Esophagus muscularis mucosa (tissue), 4 donors: ENCODE measurements around the gene FUT4. TPM values are rescaled to one million over a fixed set of nuclear protein-coding genes. Genes with fewer than 3 reads are reported as not detected.
"Not testable (repeated sequence)": the region's sequence is repeated elsewhere in the genome, so short reads cannot be mapped to it uniquely, and the experiment has no call there.

Experiments
- DNase-seq: peaks from one replicate; pipeline ENCODE4 v3.0.0-alpha.2; 2017; ENCODE audit errors: extremely low spot score
- H3K27ac ChIP-seq, 4 donors: fragments of 200-600 bp; sonication (generic); replicated peaks in 1 of 4; 1 replicate in 3 of 4; 2 replicates in 1 of 4; pipeline ENCODE4 v1.5.1; 2016 to 2019; ENCODE audit warnings: mild to moderate bottlenecking in 1 of 4
- H3K27me3 ChIP-seq, 4 donors: fragments of 200-600 bp; sonication (generic); one replicate each; pipeline versions ENCODE4 v1.5.1 to v1.6.0; 2016 to 2019
- H3K36me3 ChIP-seq, 4 donors: fragments of 200-600 bp; sonication (generic); one replicate each; pipeline ENCODE4 v1.5.1; 2016 to 2019
- H3K4me1 ChIP-seq, 4 donors: fragments of 200-600 bp; sonication (generic); one replicate each; pipeline ENCODE4 v1.5.1; 2016 to 2019
- H3K4me3 ChIP-seq, 4 donors: fragments of 200-600 bp; sonication (generic); 1 replicate in 2 of 4; 2 replicates in 2 of 4; pipeline ENCODE4 v1.5.1; 2016 to 2019; ENCODE audit warnings: mild to moderate bottlenecking in 4 of 4, moderate library complexity in 1 of 4
- H3K9me3 ChIP-seq, 4 donors: fragments of 200-600 bp; sonication (generic); 1 replicate in 3 of 4; 2 replicates in 1 of 4; pipeline ENCODE4 v1.5.1; 2016 to 2019
- EP300 ChIP-seq: sonication (generic); formaldehyde crosslinking; IDR thresholded peaks from one replicate; pipeline ENCODE4 v1.6.1; 2017; ENCODE audit warnings: antibody characterized with exemption
- POLR2A ChIP-seq: fragments of 450-650 bp; IDR thresholded peaks from one replicate; pipeline ENCODE4 v1.6.1; 2017; ENCODE audit warnings: antibody characterized with exemption, moderate library complexity, mild to moderate bottlenecking, low read depth
- POLR2AphosphoS5 ChIP-seq, 2 donors: sonication (generic); formaldehyde crosslinking; IDR thresholded peaks; one replicate each; pipeline ENCODE4 v1.6.1; 2017; ENCODE audit warnings: antibody characterized with exemption in 2 of 2
- WGBS: methylation state at CpG from one replicate; pipeline ENCODE4 v1.1.5; 2018; 5-methylcytosine and 5-hydroxymethylcytosine counted together
- intact Hi-C: fragments of 100-400 bp; cut with DNase I; formaldehyde crosslinking; loops from one replicate; pipeline ENCODE4 v1.15.1; 2023
- total RNA-seq, 4 donors: library from RNA; depleted of rRNA; stranded (reverse); fragments of >200 nt; gene quantifications; one replicate each; pipeline versions ENCODE4 v1.1.0 to v1.2.1, GENCODE V29; 2016
- TF ChIP-seq, protein P1 (sequence below), 3 experiments: fragments of 200-600 bp in 2 of 3; fragments of 450-650 bp in 1 of 3; sonication (generic) in 2 of 3; IDR thresholded peaks; one replicate each; pipeline ENCODE4 v1.5.1; 2017 to 2019; ENCODE audit warnings: antibody characterized with exemption in 3 of 3, mild to moderate bottlenecking in 2 of 3, moderate library complexity in 1 of 3

FUT4 gene
- total RNA-seq, 4 donors from 2014 or later, result 5.5 to 8.8 (median 7.2) TPM

DNA sequence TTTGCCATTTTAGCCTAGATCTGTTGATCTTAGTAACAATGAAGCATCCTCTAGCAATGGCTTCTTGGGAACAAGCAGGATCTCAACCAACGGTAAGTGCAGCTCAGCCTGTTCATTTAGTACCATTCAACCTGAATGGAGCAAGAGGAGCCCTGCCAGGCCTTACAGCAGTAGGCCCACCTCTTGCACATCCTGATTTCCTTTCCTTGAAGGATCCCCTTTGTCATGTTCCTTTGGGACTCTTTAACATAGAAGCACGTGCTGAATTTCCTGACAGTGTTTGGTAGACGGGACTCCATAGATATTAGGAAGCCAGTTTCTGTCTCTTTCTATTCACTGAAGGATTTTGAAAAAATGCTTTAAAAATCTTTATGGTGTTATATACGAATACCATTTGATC lies 25.0 kb downstream of the FUT4 start:
- Histone ChIP-seq H3K4me3 (no peak overlapping the region), H3K9me3 (no peaks in the 10 kb centered on the region), H3K36me3 (no peaks in the 10 kb centered on the region), H3K4me1 (peaks cover 0 to 2% (median 0%) of the 10 kb centered on the region in 4 donors), H3K27ac (no peak overlapping the region), H3K27me3 (no peaks in the 10 kb centered on the region)
- WGBS, result 87% methylated on average over 4 of the region's 4 CpGs
- intact Hi-C loops, result no loop called here
- TF ChIP-seq EP300, result no peak
- no peak for TF ChIP-seq POLR2A
- TF ChIP-seq, protein P1, sequence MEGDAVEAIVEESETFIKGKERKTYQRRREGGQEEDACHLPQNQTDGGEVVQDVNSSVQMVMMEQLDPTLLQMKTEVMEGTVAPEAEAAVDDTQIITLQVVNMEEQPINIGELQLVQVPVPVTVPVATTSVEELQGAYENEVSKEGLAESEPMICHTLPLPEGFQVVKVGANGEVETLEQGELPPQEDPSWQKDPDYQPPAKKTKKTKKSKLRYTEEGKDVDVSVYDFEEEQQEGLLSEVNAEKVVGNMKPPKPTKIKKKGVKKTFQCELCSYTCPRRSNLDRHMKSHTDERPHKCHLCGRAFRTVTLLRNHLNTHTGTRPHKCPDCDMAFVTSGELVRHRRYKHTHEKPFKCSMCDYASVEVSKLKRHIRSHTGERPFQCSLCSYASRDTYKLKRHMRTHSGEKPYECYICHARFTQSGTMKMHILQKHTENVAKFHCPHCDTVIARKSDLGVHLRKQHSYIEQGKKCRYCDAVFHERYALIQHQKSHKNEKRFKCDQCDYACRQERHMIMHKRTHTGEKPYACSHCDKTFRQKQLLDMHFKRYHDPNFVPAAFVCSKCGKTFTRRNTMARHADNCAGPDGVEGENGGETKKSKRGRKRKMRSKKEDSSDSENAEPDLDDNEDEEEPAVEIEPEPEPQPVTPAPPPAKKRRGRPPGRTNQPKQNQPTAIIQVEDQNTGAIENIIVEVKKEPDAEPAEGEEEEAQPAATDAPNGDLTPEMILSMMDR (IDR thresholded peaks at IDR 0.05), result no peak
- TF ChIP-seq POLR2AphosphoS5 (IDR thresholded peaks at IDR 0.05), result no peak
- DNase-seq, result no peak

DNA sequence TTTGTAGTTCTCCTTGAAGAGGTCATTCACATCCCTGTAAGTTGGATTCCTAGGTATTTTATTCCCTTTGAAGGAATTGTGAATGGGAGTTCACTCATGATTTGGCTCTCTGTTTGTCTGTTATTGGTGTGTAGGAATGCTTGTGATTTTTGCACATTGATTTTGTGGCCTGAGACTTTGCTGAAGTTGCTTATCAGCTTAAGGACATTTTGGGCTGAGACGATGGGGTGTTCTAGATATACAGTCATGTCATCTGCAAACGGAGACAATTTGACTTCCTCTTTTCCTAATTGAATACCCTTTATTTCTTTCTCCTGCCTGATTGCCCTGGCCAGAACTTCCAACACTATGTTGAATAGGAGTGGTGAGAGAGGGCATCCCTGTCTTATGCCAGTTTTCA lies 29.3 kb downstream of the FUT4 start:
- H3K9me3 ChIP-seq, H3K4me1 ChIP-seq, H3K36me3 ChIP-seq, intact Hi-C loops, H3K27ac ChIP-seq, H3K27me3 ChIP-seq, H3K4me3 ChIP-seq, DNase-seq: not testable (repeated sequence)
- WGBS, result 84% methylated on average over 2 of the region's 2 CpGs

DNA sequence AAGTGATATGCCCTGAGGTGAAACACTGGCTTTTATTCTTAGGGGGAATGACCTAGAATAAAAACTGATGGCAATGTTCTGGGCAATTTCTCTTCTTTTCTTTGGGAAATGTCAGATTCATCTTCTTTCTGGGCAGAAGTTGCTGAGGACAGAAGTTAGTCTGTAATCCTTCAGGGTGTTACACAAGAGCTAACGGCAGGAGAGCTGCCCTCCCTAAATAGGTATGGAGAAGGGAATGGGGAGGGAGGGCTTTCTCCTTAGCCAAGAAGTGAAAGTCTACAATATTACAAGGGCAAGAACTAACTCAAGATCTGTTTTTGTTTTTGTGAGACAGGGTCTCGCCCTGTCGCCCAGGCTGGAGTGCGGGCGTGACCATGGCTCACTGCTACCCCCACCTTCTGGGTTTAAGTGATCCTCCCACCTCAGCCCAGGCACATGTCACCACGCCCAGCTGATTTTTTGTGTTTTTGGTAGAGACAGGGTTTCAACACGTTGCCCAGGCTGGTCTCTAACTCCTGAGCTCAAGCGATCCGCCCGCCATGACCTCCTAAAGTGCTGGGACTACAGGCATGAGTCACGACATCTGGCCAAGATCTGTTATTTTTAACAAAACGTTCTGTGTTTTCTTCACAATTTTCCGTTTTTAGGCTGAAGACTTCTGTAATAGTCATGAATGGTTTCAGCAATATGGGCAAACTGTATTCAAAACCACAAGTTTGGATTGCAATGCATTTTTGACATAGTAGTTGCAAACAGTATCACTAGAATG lies 30.7 kb downstream of the FUT4 start:
- peak overlapping the region in 1 of 4 donors; percentile 51 for H3K27ac ChIP-seq
- 79% methylated on average over 13 of the region's 13 CpGs for WGBS

DNA sequence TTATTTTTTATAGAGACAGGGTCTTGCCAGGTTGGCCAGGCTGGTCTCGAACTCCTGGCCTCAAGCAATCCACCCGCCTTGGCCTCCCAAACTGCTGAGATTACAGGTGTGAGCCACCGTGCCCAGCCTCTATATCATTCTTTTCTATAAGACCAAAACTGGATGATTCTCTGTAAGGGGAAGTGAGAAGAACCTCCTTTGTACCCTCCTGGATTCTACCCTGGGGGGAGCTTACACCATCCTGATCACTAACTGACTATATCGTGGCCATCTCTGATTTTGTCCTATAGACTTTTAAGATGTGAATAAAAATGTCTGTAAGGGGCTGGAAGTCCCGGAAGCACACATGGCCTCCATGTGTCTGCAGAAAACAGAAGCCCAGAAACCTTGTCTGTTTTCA lies 32.6 kb downstream of the FUT4 start:
- Histone ChIP-seq H3K4me3 (no peak overlapping the region), H3K4me1 (no peaks in the 10 kb centered on the region), H3K36me3 (no peaks in the 10 kb centered on the region), H3K9me3 (no peaks in the 10 kb centered on the region), H3K27ac (no peak overlapping the region), H3K27me3 (no peaks in the 10 kb centered on the region)
- no peak for DNase-seq
- intact Hi-C loops, result no loop called here
- TF ChIP-seq POLR2AphosphoS5 (IDR thresholded peaks at IDR 0.05) (no peak), POLR2A (no peak), EP300 (no peak)
- TF ChIP-seq, protein P1 (IDR thresholded peaks at IDR 0.05), result no peak
- 83% methylated on average over 5 of the region's 5 CpGs for WGBS

More for the DNA sequence above, 30.7 kb downstream of the FUT4 start:
- Histone ChIP-seq H3K27me3 (no peaks in the 10 kb centered on the region), H3K4me3 (peak overlapping the region in 1 of 4 donors; percentile 7), H3K36me3 (no peaks in the 10 kb centered on the region), H3K4me1 (no peaks in the 10 kb centered on the region), H3K9me3 (no peaks in the 10 kb centered on the region)
- DNase-seq, result no peak
- intact Hi-C loops, result no loop called here
- TF ChIP-seq, protein P1 (IDR thresholded peaks at IDR 0.05), result no peak
- TF ChIP-seq EP300 (no peak), POLR2A (no peak), POLR2AphosphoS5 (IDR thresholded peaks at IDR 0.05) (no peak)

DNA sequence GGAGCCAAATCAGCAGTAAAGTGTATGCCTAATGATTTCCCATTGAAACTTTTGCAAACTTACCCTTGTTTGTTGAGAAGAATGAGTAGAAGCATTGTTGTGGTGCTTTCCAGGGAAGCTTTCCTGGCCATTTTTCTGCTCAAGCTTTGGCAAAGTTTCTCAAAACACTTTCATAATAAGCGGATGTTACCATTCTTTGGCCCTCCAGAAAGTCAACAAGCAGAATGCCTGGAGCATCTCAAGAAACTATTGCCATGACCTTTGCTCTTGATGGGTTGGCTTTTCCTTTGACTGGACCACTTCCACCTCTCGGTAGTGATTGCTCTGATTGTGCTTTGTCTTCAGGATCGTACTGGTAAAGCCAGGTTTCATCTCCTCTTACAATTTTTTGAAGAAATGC lies 34.1 kb downstream of the FUT4 start:
- H3K27ac ChIP-seq, result no peak overlapping the region
- H3K36me3 ChIP-seq, result no peaks in the 10 kb centered on the region
- TF ChIP-seq, protein P1 (IDR thresholded peaks at IDR 0.05), result no peak
- no peak overlapping the region for H3K4me3 ChIP-seq
- DNase-seq, result no peak
- no peaks in the 10 kb centered on the region for H3K27me3 ChIP-seq
- no peaks in the 10 kb centered on the region for H3K4me1 ChIP-seq
- WGBS, result 71% methylated on average over 3 of the region's 3 CpGs
- H3K9me3 ChIP-seq, result no peaks in the 10 kb centered on the region
- intact Hi-C loops, result no loop called here
